ENCODE measurements around the gene TGFBR3L.

The TGFBR3L gene

DNA sequence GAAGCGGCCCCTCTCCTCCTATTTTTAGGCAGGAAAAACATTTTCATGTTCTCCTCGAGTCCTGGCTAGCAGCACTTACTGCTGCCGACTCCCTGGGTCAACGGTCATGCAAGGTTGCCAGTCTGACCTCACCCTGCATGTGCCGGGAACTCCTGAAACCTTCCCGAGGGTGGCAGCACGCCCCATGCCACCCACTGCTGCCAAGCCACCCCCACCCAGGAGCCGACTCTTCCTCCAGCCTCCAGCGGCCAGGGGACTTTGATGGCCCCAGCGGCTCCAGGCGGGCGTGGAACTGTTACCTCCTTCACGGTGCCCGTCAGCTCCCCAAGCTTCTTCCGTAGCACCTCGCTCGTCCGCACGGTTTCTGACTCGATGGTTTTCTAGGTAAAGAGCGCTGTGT, 20.1 kb downstream of the TGFBR3L start:
- DNase-seq (ENCODE audit: low spot score), result no peak
- no peak for TF ChIP-seq CTCF (IDR thresholded peaks at IDR 0.05; ENCODE audit: extremely low read depth, missing control alignments)

DNA sequence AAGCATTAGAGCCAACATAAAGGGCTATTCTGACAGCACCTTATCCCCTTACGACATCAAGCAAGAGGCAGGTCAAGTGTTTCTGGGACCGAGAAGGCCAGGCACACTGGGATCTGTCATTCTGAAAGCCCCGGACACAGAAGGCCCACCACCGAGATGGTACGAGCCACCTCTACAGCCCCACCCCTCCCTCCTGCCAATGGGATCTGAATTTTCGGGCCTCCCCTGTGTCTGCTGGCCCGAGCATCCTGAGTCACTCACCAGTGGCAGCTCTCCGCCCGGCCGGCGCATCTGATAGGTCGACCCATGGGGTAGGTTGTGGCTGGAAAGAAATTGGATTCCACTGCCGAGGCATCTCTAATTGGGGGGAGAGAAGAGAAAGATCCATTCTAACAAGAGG, 26.2 kb downstream of the TGFBR3L start:
- no peak for DNase-seq (ENCODE audit: low spot score)
- no peak for TF ChIP-seq CTCF (IDR thresholded peaks at IDR 0.05; ENCODE audit: extremely low read depth, missing control alignments)

DNA sequence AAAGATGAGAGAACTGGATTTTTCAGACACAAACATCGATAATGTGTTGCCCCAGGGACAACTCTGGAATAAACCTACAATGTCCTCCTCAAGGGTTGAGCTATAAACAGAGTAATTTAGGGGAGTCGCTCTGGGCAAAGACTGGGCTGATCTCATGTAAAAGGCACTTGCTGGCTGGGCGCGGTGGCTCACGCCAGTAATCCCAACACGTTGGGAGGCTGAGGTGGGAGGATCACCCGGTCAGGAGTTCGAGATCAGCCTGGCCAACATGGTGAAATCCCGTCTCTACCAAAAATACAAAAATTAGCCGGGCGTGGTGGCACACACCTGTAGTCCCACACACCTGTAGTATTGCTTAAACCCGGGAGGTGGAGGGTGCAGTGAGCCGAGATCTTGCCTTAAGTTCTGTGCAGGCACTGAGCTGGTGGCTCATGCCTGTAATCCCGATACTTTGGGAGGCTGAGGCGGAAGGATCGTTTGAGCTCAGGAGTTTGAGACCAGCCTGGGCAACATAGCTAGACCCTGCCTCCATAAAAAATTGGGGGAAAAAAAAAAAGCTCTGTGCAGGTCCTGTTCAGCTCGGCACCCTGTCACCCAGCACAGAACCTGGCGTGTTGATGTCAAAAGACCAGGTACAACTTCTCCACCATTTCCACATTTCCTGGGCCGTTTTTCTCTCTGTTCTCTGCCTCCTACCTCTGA, 27.4 kb downstream of the TGFBR3L start:
- DNase-seq (ENCODE audit: low spot score), result no peak
- no peak for TF ChIP-seq CTCF (IDR thresholded peaks at IDR 0.05; ENCODE audit: extremely low read depth, missing control alignments)

DNA sequence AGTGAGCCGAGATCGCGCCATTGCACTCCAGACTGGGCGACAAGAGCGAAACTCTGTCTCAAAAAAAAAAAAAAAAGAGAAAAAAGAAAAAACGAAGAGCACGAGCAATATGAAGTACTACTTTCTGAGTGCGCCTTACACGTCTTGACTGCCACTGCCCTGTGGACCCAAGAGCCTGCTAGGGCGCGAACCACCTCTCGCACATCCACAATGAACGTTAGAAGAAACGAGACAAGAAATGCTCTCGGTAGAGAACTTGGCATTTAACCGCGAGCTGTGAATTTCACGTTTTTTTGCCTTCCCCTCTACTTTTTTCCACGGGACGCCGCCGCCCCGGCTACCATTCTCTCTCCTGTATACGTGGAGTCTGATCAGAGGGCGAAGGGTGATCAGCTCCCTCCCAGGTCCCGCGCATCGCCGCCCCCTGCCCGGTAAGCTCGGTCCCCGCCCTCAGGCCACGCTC, 28.4 kb downstream of the TGFBR3L start:
- no peak for DNase-seq (ENCODE audit: low spot score)
- no peak for TF ChIP-seq CTCF (IDR thresholded peaks at IDR 0.05; ENCODE audit: extremely low read depth, missing control alignments)

DNA sequence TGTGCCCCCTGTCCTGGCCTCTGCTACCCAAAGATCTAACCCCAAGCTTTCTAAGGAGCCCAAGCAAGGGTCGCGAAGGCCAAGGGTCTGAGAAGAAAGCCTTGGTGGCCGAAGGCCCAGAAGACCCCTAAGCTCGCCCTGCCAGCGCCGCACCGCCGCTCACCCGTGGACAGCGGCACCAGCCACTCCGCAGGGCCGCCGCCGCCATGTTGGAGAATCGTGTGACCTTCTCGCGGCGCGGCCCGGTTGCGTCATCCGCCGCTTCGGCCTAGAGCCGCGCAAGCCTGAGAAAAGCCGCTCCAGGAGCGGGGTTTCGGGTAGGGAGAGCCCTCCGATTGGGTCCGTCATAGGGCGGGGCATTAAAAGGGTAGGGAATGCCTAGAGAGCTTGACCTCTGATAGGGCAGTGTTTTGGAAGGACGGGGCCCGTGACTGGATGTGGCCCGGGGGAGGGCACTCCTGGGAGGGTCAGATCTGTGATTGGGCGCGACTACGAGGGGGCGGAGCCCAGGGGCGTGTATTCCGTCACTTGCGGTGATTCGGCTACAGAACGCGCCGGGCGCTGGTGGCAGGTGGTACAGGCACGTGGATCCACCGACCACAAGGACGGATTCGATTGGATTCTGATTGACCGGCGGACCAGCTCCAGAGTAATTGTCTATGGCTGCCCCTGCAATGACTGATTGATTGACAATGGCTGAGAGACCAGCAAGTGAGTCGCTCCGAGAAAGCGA, 29.0 kb downstream of the TGFBR3L start, which contains the start of gene TIMM44:
Gene TIMM44, minus strand, starts transcription at position 223 of the 733 bp plus-strand sequence. Its CDS starts 15 bp downstream, at position 208.
- DNase-seq (ENCODE audit: low spot score), result peak; percentile 97
- no peak for TF ChIP-seq CTCF (IDR thresholded peaks at IDR 0.05; ENCODE audit: extremely low read depth, missing control alignments)

DNA sequence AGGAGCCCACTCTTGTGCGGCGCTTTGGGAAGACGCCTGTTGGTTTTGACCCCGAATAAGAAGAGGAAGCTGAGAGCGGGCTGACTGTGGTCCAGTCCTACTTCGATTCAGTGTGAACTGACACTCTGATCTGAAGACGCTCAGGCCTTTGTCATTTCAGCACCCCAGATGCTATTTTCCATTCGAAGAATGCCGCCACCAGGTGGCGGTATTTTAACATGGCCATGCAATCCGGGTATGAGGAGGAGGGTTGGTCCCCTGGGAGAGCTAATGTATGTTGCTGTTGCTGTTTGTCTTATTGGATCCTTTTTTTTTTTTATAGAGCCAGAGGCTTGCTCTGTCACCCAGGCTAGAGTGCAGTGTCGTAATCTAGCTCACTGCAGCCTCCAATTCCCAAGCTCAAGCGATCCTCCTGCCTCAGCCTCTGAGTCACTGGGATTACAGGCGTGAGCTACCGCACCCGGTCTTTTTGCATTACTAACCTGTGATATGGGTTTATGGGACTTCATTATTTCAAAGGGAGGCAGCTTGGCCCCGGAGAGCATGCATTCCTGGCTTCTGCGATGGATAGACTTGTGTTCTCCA, 29.6 kb downstream of the TGFBR3L start:
- DNase-seq (ENCODE audit: low spot score), result peak; percentile 84
- TF ChIP-seq CTCF (IDR thresholded peaks at IDR 0.05; ENCODE audit: extremely low read depth, missing control alignments), result peak; percentile 62

DNA sequence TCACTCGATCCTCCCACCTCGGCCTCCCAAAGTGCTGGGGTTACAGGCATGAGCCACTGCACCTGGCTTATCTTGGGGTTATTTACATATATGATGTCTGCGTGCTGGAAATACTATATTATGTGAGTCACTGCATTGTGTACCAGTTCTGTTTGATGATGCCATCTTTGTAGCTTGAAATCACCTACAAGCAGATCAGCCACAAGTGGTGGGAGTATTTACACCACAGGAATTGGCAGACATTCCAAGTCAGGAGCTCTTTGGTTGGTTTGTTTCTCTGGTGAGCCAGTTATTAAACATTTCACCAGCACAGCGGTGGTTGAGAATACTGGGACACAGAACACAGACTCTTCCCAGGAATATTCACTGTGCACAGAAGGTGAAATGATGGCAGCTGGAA, 33.3 kb downstream of the TGFBR3L start:
- no peak for DNase-seq (ENCODE audit: low spot score)
- no peak for TF ChIP-seq CTCF (IDR thresholded peaks at IDR 0.05; ENCODE audit: extremely low read depth, missing control alignments)
